Upper lobe of left lung (tissue), 6 donors: ENCODE measurements around the gene NFATC3. TPM values are rescaled to one million over a fixed set of nuclear protein-coding genes. Genes with fewer than 3 reads are reported as not detected.

Source experiments
- ATAC-seq, 2 donors: fragments of 200-7000 bp; cut with Tn5 transposase; one replicate each; pipeline ENCODE4 v1.9.1; 2022; ENCODE audit warnings: mild to moderate bottlenecking in 2 of 2, moderate library complexity in 2 of 2; ENCODE audit not compliant: low FRiP score in 2 of 2
- DNase-seq, 2 donors: peaks; one replicate each; pipeline ENCODE4 v3.0.0-alpha.2; 2019 to 2020
- H3K27ac ChIP-seq, 4 donors: fragments of 200-600 bp; sonication (generic); one replicate each; pipeline ENCODE4 v1.5.1; 2016 to 2019
- H3K27me3 ChIP-seq, 4 donors: fragments of 200-600 bp; sonication (generic); one replicate each; pipeline ENCODE4 v1.5.1; 2017 to 2019
- H3K36me3 ChIP-seq, 4 donors: fragments of 200-600 bp; sonication (generic); one replicate each; pipeline ENCODE4 v1.5.1; 2016 to 2019
- H3K4me1 ChIP-seq, 4 donors: fragments of 200-600 bp; sonication (generic); one replicate each; pipeline ENCODE4 v1.5.1; 2018 to 2019
- H3K4me3 ChIP-seq, 4 donors: fragments of 200-600 bp; sonication (generic); one replicate each; pipeline ENCODE4 v1.5.1; 2017 to 2019; ENCODE audit warnings: mild to moderate bottlenecking in 2 of 4, moderate library complexity in 1 of 4
- H3K9me3 ChIP-seq, 4 donors: fragments of 200-600 bp; sonication (generic); one replicate each; pipeline ENCODE4 v1.5.1; 2018 to 2019
- CTCF ChIP-seq, 6 experiments: fragments of 450-650 bp in 4 of 6; fragments of 200-600 bp in 2 of 6; sonication (generic) in 2 of 6; IDR thresholded peaks; one replicate each; pipeline ENCODE4 v1.5.1; 2016 to 2019; ENCODE audit warnings: antibody characterized with exemption in 6 of 6
- EP300 ChIP-seq, 4 donors: sonication (generic); formaldehyde crosslinking; IDR thresholded peaks; one replicate each; pipeline ENCODE4 v1.5.1; 2017; ENCODE audit warnings: antibody characterized with exemption in 4 of 4, control low read depth in 2 of 4
- POLR2A ChIP-seq, 4 donors: fragments of 450-650 bp; IDR thresholded peaks; one replicate each; pipeline ENCODE4 v1.5.1; 2016 to 2017; ENCODE audit warnings: antibody characterized with exemption in 4 of 4, mild to moderate bottlenecking in 2 of 4
- POLR2AphosphoS5 ChIP-seq, 2 donors: sonication (generic); formaldehyde crosslinking; IDR thresholded peaks; one replicate each; pipeline ENCODE4 v1.5.1; 2017; ENCODE audit warnings: antibody characterized with exemption in 2 of 2
- WGBS, 2 donors: methylation state at CpG; one replicate each; pipeline ENCODE4 v1.1.5; 2017 to 2018; 5-methylcytosine and 5-hydroxymethylcytosine counted together
- total RNA-seq, 6 donors: library from RNA; depleted of rRNA in 4 of 6; stranded (reverse); fragments of >200 nt in 4 of 6; gene quantifications; one replicate each; pipeline versions ENCODE4 v1.1.0 to v1.2.1, GENCODE V29; 2016 to 2021
- donor health status: DM: no; HTN: no; CAD: no; lungs with moderate emphysema.
- donor health status: DM: no; HTN: yes; CAD: no; lungs with severe emphysema.

NFATC3 gene
- 10 to 100 TPM; 49.1 to 95.3 (median 68.0) TPM for total RNA-seq

GRCh38 chr16:68085259-68086071 is at the start of gene NFATC3:
Gene NFATC3 (plus strand): TSS chr16:68085370. CDS start chr16:68085682, 312 bp downstream.
- peak; percentile 99 to 100 for DNase-seq
- no peaks in the 10 kb centered on the region for H3K9me3 ChIP-seq
- peaks cover 62 to 77% (median 70%) of the 10 kb centered on the region in 4 donors for H3K4me1 ChIP-seq
- WGBS, 2 donors = 0% methylated on average over 20 to 40 of the region's 104 CpGs
- H3K27me3 ChIP-seq = no peaks in the 10 kb centered on the region
- peak within 1 kb of the TSS; percentile 66 to 80 (median 72) for H3K4me3 ChIP-seq
- TF ChIP-seq POLR2AphosphoS5 (IDR thresholded peaks at IDR 0.05) (peak in 1 of 2 donors; percentile 58), EP300 (IDR thresholded peaks at IDR 0.05) (no peak), CTCF (IDR thresholded peaks at IDR 0.05) (peak in 2 of 6 experiments; percentile 5 to 43), POLR2A (IDR thresholded peaks at IDR 0.05) (peak in 2 of 4 donors; percentile 56 to 88)
- H3K36me3 ChIP-seq = no peaks in the 10 kb centered on the region
- peak within 1 kb of the TSS; percentile 93 to 100 (median 96) for H3K27ac ChIP-seq
- ATAC-seq = peak; percentile 94 to 96

GRCh38 chr16:68037841-68038597 is 47.2 kb upstream of the NFATC3 start:
- peak overlapping the region; percentile 38 to 83 (median 68) for H3K27ac ChIP-seq
- H3K36me3 ChIP-seq = peaks cover 0 to 16% (median 0%) of the 10 kb centered on the region in 4 donors
- no peak for TF ChIP-seq EP300 (IDR thresholded peaks at IDR 0.05)
- TF ChIP-seq POLR2A (IDR thresholded peaks at IDR 0.05) = no peak
- no peak for TF ChIP-seq POLR2AphosphoS5 (IDR thresholded peaks at IDR 0.05)
- no peaks in the 10 kb centered on the region for H3K9me3 ChIP-seq
- H3K27me3 ChIP-seq = no peaks in the 10 kb centered on the region
- no peak for DNase-seq
- ATAC-seq = no peak
- no peak overlapping the region for H3K4me3 ChIP-seq
- H3K4me1 ChIP-seq = peaks cover 11 to 24% (median 19%) of the 10 kb centered on the region in 4 donors
- WGBS, 2 donors = 86 to 87% methylated on average over 9 of the region's 9 CpGs

- TF ChIP-seq POLR2A (IDR thresholded peaks at IDR 0.05) = no peak
- TF ChIP-seq EP300 (IDR thresholded peaks at IDR 0.05) = no peak
- no peak for TF ChIP-seq POLR2AphosphoS5 (IDR thresholded peaks at IDR 0.05)
- peak; percentile 85 to 92 (median 90) for TF ChIP-seq CTCF (IDR thresholded peaks at IDR 0.05)
- H3K27ac ChIP-seq = peak overlapping the region in 3 of 4 donors; percentile 46 to 83 (median 71)
- no peaks in the 10 kb centered on the region for H3K9me3 ChIP-seq
- peaks cover 11 to 24% (median 19%) of the 10 kb centered on the region in 4 donors for H3K4me1 ChIP-seq
- 62 to 72% methylated on average over 13 to 14 of the region's 14 CpGs for WGBS, 2 donors
- peaks cover 0 to 16% (median 0%) of the 10 kb centered on the region in 4 donors for H3K36me3 ChIP-seq
- no peaks in the 10 kb centered on the region for H3K27me3 ChIP-seq
- peak; percentile 85 to 93 for DNase-seq
- ATAC-seq = peak; percentile 95 to 96
- H3K4me3 ChIP-seq = no peak overlapping the region
These were observed 44.5 kb upstream of the NFATC3 start for GRCh38 chr16:68040506-68041288.

GRCh38 chr16:68041783-68042182 is 43.4 kb upstream of the NFATC3 start:
- 59 to 67% methylated on average over 2 of the region's 2 CpGs for WGBS, 2 donors
- peak in 1 of 2 donors; percentile 65 for ATAC-seq
- no peak for TF ChIP-seq EP300 (IDR thresholded peaks at IDR 0.05)
- TF ChIP-seq CTCF (IDR thresholded peaks at IDR 0.05) = no peak
- no peak for TF ChIP-seq POLR2A (IDR thresholded peaks at IDR 0.05)
- no peak for TF ChIP-seq POLR2AphosphoS5 (IDR thresholded peaks at IDR 0.05)
- H3K4me1 ChIP-seq = peaks cover 11 to 24% (median 19%) of the 10 kb centered on the region in 4 donors
- H3K27ac ChIP-seq = peak overlapping the region in 2 of 4 donors; percentile 34 to 83
- peaks cover 0 to 16% (median 0%) of the 10 kb centered on the region in 4 donors for H3K36me3 ChIP-seq
- DNase-seq = no peak
- H3K9me3 ChIP-seq = no peaks in the 10 kb centered on the region
- H3K27me3 ChIP-seq = no peaks in the 10 kb centered on the region
- H3K4me3 ChIP-seq = no peak overlapping the region
